NCI-H128 (cell line): ENCODE measurements around the gene METAP1.
"Not testable (repeated sequence)": the region's sequence is repeated elsewhere in the genome, so short reads cannot be mapped to it uniquely, and the experiment has no call there.

ENCODE experiments used
- DNase-seq: peaks from one replicate; lab custom pipeline; 2025; ENCODE audit not compliant: unreplicated experiment; lab: John Stamatoyannopoulos, UW

Gene METAP1

DNA sequence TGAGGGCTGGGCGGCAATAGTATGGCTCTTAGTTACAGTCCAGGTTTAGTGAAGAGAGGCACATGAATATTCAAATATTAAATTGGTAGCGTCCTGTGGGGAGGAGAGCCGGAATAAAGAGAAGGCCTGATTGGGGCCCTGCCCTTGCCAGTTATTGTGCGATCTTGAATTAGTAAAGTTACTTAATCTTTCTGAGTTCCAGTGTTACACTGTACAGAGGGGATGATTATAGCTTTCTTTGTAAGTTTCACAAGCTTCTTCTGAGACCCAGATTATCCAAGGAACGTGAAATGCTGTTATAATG lies 1.2 kb downstream of the METAP1 start:
- no peak for DNase-seq

- no peak for DNase-seq
Measured at GRCh38 chr4:98997166-98997565, 1.6 kb downstream of the METAP1 start.

DNA sequence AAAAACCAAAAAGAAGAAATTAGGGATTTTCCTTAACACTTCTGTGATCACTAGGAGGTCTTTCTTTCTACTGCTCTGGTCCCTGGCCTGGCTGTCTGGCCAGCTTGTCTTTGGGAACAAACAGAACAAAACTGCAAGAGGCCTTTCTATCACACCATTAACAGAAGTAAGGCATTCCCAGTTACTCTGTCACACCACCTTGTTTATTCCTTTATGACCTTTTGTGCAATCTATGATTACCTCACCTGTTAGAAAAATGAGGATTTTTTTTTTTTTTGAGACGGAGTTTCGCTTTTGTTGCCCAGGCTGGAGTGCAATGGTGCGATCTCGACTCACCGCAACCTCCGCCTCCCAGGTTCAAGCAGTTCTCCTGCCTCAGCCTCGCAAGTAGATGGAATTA lies 3.0 kb downstream of the METAP1 start:
- DNase-seq = no peak

DNA sequence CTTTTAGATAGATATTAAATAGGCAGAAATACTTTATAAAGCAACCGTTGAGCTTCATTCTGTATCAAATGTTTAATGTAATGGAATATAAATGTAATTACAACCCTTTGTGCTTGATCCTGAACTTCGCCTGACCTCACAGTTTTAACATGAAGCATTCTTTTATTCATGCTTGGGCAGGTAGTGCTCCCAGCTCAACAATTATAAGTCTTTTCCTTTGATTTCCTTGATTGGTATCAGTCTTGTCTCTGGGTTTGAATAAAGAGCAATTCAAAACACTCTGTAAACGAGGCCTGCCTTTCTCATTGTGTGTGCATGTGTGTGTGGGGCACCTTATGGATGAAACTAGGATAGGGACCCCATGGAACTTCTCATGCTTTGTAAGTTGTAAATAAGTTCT lies 6.8 kb downstream of the METAP1 start:
- DNase-seq = no peak

GRCh38 chr4:99008051-99008450 lies 12.5 kb downstream of the METAP1 start:
- no peak for DNase-seq

- no peak for DNase-seq
Measured at GRCh38 chr4:99011910-99012309, 16.4 kb downstream of the METAP1 start.

- DNase-seq = no peak
Measured at GRCh38 chr4:99013402-99013843, 17.9 kb downstream of the METAP1 start.

DNA sequence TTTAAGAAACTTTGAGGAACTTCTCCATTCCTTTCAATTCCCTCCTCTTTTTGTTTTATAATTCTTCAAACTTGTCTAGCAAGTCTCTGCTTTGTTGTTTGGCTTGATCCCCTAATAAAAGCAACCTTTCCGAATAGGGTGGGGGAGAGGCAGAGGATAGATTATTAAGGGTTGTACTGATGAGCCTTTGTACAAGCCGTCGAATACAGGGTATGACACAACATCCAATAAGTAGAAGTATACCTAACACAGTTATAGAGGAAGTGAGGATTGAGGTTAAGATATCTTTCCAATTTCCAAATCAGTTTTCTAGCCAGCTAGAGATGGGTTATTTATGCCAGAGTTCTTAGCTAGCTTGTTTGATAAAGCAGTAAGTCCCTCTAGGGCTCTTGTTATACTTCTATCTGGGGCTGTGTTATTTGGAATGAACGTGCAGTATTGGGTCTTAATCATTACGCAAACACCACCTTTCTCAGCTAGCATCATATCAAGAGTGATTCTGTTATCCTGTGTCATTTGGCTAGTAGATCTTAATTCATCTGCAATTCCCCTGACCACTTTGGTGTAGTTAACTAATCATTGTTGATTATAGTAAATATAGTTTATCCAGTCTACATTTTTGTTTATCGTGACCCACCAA lies 18.5 kb downstream of the METAP1 start:
- DNase-seq = no peak

DNA sequence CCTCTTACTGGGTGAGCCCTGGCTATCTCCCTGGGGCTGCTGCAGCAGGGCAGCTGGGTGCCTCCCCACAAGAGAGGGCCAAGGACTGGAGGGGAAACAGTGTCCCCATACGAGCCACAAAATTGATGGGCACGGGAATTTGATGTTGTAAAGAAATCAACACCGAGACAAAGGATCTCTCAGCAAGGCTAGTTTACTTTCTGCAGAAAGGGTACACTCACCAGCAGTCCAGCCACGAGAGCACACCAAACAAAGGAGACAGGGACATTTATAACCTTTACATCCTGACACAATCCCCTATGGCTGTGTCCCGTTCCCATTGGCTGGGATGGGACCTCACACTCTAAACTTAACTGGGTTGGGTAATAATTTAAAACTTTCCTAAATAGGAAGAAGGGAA lies 25.9 kb downstream of the METAP1 start:
- DNase-seq = no peak

- no peak for DNase-seq
Measured at GRCh38 chr4:99022566-99022965, 27.0 kb downstream of the METAP1 start.

DNA sequence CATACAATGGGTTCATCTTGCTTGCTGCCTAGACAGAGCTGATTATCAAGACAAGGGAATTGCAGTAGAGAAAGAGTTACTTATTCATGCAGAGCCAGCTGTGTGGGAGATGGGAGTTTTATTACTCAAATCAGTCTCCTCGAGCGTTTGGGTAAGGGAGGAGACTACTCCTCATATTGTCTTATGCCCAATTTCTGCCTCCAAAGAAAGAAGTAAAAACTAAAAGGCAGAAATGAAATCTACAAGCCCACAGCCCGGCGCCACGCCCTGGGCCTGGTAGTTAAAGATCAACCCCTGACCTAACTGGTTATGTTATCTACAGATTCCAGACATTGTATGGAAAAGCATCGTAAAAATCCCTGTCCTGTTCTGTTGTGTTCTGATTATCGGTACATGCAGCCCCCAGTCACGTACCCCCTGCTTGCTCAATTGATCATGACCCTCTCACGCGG lies 28.3 kb downstream of the METAP1 start:
- DNase-seq = not testable (repeated sequence)

GRCh38 chr4:99024481-99025275 lies 29.2 kb downstream of the METAP1 start:
- DNase-seq = no peak

DNA sequence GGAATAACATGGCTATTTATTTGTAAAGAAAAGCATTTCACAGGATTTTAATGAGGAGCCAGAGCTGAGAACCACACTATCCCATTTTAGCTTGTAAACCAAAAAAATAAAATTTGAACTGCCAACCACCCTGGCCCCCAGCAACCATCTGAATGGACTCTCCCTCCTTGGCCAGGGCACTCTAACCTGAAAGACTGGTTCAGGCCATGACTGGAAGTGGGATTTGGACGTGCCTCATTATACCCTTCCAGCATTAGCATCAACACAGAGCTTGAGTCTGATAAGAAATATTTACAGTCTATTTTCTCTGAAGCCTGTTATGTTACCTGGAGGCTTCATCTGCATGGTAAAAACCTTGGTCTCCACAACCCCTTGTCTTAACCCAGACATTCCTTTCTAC lies 30.0 kb downstream of the METAP1 start:
- DNase-seq = no peak

- no peak for DNase-seq
Measured at GRCh38 chr4:99027304-99027703, 31.8 kb downstream of the METAP1 start.

DNA sequence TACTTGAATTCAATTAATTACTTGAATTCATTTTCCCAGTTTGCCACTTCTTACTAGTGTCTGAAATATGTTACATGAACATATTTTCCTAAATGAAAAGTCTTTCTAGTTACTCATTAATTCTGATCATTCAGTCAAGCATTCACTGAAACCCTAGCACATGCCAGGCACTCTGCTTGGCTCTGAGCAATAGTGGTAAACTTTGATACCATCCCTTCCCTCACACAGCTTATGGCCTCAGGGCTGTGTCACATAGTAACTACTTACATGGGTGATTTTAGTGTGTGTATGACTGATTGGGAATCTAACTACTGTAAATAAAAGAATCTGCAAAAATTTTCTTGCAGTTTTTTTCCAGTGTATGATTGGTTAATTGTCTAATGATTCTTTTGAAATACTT lies 32.7 kb downstream of the METAP1 start:
- no peak for DNase-seq

GRCh38 chr4:99029018-99029735 lies 33.7 kb downstream of the METAP1 start:
- no peak for DNase-seq

DNA sequence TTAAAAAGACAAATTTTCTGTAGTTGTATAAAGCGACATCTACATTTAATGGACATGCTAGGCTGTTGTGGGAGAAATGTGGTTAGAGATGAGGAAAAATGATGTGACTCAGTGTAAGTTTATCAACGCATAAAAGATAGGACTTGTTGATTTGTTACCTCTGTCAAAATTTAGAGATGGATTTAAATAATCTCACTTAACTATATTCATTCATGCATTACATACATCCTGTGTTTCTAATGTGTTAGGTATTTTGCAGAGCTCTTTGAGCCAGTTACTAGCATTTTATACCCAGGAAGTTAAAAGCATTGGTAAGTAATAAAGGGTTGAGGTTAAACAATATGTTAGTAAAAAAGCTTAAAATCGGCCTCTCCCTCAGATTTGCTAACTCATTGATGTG lies 34.3 kb downstream of the METAP1 start:
- no peak for DNase-seq

DNA sequence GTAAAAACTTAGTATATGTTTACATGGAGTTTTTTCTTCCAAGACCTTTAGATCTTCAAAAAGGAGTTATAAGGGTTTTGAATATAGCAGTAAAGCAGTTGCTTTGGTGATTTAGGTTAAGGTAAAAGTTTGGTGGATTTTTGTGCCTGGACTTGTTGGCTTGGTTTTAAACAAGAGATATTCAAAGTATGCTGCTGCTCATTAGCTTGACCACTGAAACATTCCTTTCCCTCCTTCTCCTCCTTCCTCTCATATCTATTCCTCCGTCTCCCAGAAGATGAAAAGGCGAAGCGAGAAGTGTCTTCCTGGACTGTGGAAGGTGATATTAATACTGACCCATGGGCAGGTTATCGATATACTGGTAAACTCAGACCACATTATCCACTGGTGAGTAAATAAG lies 38.4 kb downstream of the METAP1 start:
- DNase-seq = no peak

DNA sequence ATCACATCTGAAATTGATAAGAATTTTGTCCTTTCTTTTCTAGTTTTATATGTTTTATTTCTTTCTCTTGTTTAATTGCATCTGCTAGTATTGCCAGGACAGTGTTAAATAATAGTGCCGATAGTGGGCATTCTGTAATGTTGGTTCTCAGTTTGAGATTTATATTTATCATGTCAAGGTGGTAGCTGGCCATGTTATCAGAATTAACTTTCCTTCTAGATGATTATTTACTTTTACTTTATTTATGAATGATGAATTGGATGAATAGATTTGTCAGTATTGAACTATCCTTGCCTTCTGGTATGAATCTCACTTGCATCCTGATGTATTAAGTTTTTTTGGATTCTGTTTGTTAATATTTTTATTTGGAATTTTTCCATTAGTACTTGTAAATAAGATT lies 42.7 kb downstream of the METAP1 start:
- DNase-seq = no peak

GRCh38 chr4:99043346-99043745 lies 47.8 kb downstream of the METAP1 start:
- no peak for DNase-seq

DNA sequence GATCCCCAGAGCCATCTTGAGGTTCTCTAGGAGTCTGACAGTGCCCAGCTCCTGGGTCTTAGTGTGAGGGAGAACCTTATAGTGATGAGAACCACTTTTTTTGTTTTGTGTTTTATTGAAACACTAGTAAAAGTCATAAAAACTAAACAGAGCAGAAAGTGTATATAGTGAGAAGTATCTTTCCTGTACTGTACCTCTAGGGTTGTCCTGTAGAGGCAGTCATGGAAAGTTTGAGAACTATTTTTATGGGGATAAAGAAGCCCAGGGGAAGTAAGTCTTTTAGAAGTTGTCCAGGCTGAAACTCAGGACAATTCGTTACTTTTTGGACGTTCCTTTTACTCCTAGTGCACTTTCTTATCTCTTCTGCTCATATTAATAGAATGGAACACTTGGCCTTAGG lies 52.2 kb downstream of the METAP1 start:
- no peak for DNase-seq

- no peak for DNase-seq
Measured at GRCh38 chr4:99052902-99053301, 57.4 kb downstream of the METAP1 start.
